ENCODE data around the gene DOCK8.

DNA sequence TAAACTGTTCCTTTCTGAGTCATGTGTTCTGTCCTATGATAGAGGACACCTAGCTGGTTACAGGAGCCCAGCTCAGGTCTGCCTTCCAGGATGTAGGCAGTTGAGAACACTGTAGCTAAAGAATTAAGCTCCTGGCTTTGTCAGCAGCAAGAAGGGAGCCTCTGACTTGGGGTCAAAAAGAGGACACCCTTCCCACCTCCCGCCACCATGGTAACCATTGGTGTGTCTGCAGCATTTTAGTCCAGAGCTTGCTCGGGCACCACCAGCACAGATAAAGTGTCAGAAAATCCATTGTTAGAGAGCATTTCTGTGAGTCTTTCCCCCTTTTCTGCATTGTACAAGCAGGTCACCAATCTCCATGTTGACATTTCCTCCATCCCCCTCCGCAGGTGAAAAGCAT is 181.7 kb downstream of the DOCK8 start:
- TF ChIP-seq, protein P1, sequence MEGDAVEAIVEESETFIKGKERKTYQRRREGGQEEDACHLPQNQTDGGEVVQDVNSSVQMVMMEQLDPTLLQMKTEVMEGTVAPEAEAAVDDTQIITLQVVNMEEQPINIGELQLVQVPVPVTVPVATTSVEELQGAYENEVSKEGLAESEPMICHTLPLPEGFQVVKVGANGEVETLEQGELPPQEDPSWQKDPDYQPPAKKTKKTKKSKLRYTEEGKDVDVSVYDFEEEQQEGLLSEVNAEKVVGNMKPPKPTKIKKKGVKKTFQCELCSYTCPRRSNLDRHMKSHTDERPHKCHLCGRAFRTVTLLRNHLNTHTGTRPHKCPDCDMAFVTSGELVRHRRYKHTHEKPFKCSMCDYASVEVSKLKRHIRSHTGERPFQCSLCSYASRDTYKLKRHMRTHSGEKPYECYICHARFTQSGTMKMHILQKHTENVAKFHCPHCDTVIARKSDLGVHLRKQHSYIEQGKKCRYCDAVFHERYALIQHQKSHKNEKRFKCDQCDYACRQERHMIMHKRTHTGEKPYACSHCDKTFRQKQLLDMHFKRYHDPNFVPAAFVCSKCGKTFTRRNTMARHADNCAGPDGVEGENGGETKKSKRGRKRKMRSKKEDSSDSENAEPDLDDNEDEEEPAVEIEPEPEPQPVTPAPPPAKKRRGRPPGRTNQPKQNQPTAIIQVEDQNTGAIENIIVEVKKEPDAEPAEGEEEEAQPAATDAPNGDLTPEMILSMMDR (IDR thresholded peaks at IDR 0.05; ENCODE audit: low read length), result no peak
- TF ChIP-seq EZH2 (optimal IDR thresholded peaks at IDR 0.05; ENCODE audit: low read depth, low read length), result no peak
